ENCODE results near the gene AUTS2. TPM values are rescaled to one million over a fixed set of nuclear protein-coding genes. Genes with fewer than 3 reads are reported as not detected.

Gene AUTS2
- total and polyA plus RNA-seq, 10 of the 15 experiments (the other 5 are each of a cell fraction or from before 2014, with no cell fraction given), result 6.4 to 55.6 (median 21.6) TPM

- TF ChIP-seq ZBTB11 (CRISPR knock-in tag; IDR thresholded peaks at IDR 0.05), result no peak
- TF ChIP-seq HCFC1 (IDR thresholded peaks at IDR 0.05; ENCODE audit: low read length), result no peak
- TF ChIP-seq ZSCAN29 (IDR thresholded peaks at IDR 0.05), result no peak
- peak; percentile 28 to 61; a peak in 1 of 4 replicates for TF ChIP-seq EP300 (IDR thresholded peaks at IDR 0.05; ENCODE audit: borderline replicate concordance in 1 of 2, control insufficient read depth in 1 of 2, low read depth in 2 of 2, low read length in 2 of 2)
- no peak for TF ChIP-seq MEF2B (IDR thresholded peaks at IDR 0.05; ENCODE audit: partially characterized antibody, poor library complexity, severe bottlenecking)
- TF ChIP-seq PKNOX1 (IDR thresholded peaks at IDR 0.05), result peak; percentile 59
- TF ChIP-seq YBX1 (IDR thresholded peaks at IDR 0.05), result no peak
- no peak for TF ChIP-seq SRF (IDR thresholded peaks at IDR 0.05; ENCODE audit: low read depth in 2 of 2, low read length in 2 of 2)
- TF ChIP-seq ESRRA (IDR thresholded peaks at IDR 0.05; ENCODE audit: low read length), result no peak
- TF ChIP-seq LARP7 (IDR thresholded peaks at IDR 0.05), result no peak
- TF ChIP-seq ATF7 (IDR thresholded peaks at IDR 0.05; ENCODE audit: low read depth), result peak; percentile 75
- no peak for TF ChIP-seq ETV6 (conservative IDR thresholded peaks at IDR 0.05 in 1 of 2, IDR thresholded peaks at IDR 0.05 in 1 of 2; ENCODE audit: borderline replicate concordance in 1 of 2, low read depth in 1 of 2)
- peak; percentile 54; the same call in 1 of the 2 replicates for TF ChIP-seq SPI1 (IDR thresholded peaks at IDR 0.05; ENCODE audit: borderline replicate concordance, insufficient read depth, low read depth, low read length)
- TF ChIP-seq ZNF622 (IDR thresholded peaks at IDR 0.05), result no peak
- 0 out of 2 replicates have a peak, but pooled peaks have one; percentile 13 for TF ChIP-seq DPF2 (IDR thresholded peaks at IDR 0.05)
- TF ChIP-seq RCOR1 (conservative IDR thresholded peaks at IDR 0.05; ENCODE audit: low read depth, low read length), result no peak
- no peak for TF ChIP-seq BCL3 (IDR thresholded peaks at IDR 0.05; ENCODE audit: borderline replicate concordance, insufficient read depth, low read depth, low read length, poor library complexity, severe bottlenecking)
- TF ChIP-seq MTA2 (IDR thresholded peaks at IDR 0.05; ENCODE audit: low read depth), result peak; percentile 61
These were observed 151.7 kb downstream of the AUTS2 start (continued) for GRCh38 chr7:69749994-69750393.

Measured in GM12878 (cell line).